ENCODE results near the gene HOXB4.

DNA sequence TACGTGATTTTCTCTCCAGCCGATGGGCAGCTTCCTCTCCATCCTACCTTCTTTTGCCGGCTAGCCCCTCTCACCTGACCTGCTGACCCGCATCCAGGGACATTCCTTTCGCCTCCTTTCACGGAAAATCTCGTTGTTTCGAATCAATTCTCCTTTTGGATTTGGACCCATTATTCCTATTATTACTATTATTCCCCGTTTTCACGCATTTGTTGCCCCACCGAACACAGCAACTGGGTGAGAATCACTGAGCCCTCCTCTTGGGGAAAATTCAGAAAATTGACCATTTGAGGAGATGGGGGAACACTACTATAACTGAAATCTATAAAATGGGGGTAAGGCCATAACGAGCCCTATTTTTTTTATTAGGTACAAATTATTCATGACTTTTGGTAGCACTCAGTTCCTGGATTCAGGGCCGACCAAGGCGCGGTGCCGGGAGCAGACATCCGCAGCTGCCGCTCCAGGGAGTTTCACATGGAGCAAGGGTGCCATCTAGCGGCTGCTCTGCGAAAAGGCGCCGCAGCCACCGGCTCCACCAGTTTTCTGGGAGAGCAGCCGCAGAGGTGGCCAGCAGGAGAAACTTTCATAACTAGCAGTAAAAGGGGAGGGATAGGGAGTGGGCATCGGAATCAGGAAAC is 40.2 kb upstream of the HOXB4 start:
- TF ChIP-seq, protein P1, sequence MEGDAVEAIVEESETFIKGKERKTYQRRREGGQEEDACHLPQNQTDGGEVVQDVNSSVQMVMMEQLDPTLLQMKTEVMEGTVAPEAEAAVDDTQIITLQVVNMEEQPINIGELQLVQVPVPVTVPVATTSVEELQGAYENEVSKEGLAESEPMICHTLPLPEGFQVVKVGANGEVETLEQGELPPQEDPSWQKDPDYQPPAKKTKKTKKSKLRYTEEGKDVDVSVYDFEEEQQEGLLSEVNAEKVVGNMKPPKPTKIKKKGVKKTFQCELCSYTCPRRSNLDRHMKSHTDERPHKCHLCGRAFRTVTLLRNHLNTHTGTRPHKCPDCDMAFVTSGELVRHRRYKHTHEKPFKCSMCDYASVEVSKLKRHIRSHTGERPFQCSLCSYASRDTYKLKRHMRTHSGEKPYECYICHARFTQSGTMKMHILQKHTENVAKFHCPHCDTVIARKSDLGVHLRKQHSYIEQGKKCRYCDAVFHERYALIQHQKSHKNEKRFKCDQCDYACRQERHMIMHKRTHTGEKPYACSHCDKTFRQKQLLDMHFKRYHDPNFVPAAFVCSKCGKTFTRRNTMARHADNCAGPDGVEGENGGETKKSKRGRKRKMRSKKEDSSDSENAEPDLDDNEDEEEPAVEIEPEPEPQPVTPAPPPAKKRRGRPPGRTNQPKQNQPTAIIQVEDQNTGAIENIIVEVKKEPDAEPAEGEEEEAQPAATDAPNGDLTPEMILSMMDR (IDR thresholded peaks at IDR 0.05; ENCODE audit: insufficient read depth, low read length, poor library complexity, severe bottlenecking), result peak; percentile 84
- no peak for TF ChIP-seq EZH2phosphoT487 (conservative IDR thresholded peaks at IDR 0.05; ENCODE audit: low read length)
